CD4-positive, alpha-beta T cell treated with Interleukin-2 at 100 ng/mL for 4 hours (primary cell): ENCODE results near the gene GDPD5.

Source experiments
- DNase-seq: peaks from one replicate; pipeline ENCODE4 v3.0.0-alpha.2; 2020; ENCODE audit warnings: low spot score

GDPD5 gene

DNA sequence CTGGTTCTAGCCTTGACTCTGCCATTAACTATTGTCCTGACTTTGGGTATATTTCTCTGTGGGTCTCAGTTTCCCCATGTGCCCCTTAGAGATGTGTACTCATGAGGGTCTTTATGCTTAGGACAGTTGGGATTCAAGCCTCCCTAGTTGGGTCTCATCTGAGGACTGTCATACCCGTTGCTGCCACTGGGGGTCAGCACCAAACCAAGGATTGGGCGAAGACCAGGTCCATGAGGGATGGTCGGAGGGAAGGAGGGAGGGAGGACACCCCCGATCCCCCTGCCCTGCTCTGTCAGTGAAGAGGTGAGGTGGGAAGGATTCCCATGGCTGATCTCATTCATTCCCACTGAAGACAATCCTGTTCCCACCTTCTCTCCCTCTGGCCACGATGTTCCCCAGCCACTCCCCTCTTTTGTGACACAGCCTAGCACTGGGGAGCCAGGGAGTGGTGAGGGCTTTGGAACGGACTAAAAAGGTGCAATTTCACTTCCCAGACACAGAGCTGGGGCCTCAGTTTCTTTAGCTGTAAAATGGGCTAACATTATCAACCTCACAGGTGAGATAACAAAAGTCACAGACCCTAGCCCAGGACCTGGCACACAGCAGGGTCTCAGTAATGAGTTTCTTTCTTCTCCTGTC, 80.3 kb downstream of the GDPD5 start:
- DNase-seq: peak; percentile 74

- DNase-seq: no peak
These were observed 82.7 kb downstream of the GDPD5 start for GRCh38 chr11:75443043-75443442.

DNA sequence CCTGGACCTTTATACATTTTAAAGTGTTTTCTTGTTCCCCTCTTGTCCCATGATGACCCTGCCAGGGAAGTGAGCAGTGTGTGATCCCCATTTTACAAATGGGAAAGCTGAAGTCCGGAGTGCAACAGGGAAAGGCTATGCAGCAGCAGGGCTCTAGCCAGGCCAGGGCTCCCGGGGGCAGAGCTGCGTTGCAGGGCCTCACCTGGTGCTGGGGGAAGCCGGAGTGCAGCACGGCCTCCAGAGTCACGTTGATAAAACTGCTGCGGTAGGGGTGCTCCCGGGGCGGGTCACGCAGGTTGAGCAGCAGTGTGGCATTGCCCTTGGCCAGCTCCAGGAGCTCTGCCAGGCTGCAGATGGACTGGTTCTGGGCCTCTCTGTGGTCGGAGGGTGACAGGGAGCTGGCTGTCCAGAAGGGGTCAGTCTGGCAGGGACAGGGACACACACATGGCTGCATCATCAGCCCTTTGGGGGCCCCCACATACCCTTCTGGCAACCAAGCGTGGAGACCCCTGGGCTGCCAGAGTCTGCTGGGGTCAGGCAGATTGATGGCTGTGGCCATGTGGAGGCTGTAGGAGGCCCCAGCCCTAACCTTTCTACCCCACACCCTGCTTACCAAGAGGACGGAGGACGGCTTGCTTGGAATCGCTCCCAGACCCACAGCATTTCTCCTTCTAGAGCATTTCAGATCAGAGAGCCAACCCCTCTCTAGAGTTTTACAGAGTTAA, 83.4 kb downstream of the GDPD5 start:
- DNase-seq: no peak

DNA sequence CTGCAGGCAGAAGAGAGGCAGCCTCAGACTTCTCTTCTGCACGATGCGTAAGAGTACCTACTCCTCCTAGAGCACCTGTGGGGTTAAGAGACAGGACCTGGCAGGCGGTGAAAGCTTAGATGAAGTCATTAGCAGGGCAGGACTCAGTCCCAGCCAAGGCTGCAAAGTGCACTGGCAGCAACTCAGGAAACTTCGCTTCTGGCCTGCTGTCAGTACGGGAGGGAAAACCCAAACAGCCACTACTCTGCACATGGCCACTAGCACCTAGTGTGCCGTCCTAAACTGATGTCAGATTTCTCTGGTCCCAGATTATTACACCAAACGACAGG, 84.0 kb downstream of the GDPD5 start:
- DNase-seq: no peak

DNA sequence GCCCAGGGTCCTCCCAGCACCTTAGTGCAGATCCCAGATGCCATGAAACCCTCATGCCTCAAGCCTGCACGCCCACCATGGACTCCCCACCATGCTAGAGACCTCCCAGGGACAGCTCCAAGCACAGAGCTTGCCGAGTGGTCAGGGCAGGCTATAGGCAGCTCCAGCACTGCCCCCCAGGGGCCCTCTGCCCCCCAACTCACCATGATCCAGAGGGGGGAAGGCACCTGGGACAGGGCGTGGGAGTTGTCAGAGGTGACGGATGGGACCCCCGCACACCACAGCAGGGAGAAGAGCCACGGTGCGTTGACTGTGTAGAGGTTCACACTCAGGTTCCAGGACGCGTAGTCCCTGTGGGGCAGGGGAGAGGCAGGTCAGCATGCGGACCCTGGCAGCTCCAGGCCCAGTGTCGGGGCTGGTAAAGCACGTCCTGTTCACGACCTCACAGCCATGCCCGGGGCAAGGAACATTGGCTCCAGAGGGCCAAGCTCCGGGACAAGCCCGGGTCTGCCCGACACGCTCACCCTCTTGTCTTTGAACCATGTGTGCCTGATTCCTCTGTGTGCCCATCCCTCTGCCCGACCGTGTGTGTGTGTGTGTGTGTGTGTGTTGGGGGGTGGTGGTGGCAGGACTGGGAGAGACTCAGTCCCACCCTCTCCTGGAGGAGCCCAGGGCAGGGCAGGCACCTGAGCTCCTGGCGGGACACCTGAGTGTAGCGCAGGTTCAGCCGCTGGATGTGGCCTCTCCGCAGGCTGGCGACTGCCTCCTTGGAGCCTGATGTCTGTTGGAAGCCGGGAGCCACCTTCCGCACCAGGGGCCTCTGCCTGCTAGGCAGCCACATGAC, 84.6 kb downstream of the GDPD5 start:
- no peak for DNase-seq

- DNase-seq: no peak
These were observed 86.1 kb downstream of the GDPD5 start for GRCh38 chr11:75439495-75440120.

- no peak for DNase-seq
These were observed 86.7 kb downstream of the GDPD5 start for GRCh38 chr11:75439026-75439425.

DNA sequence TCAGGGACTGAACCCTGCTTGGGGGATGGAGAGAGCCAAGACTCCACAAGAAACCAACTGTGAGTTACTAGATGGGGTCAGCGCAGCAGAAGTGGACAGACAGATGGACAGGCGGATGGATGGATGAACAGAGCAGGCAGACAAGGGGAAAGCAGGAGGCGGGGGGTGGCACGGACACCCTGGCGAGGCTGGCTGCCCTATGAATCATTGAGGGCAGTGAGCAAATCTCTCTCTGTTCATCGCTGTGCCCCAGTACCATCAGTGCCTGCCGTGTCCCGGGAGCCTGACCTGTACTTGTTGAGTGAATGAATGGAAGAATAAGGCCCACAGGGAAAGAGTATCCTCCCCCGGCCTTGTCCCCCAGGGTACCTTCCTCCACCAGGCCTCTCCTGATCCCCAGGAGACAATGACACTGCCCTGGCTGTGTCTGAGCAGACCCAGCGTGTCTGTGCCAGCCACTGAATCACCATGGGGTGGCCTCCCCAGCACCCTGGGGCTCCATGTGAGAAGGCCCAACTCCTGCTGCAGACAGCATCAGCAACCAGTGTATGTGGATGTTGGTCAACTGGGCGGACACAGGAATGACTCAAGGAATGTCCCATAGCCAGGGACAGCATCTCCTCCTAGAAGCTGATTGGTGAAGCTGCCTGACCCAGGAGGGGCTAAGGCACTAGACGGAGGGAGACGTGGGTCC, 87.6 kb downstream of the GDPD5 start:
- DNase-seq: no peak

- DNase-seq: no peak
These were observed 88.9 kb downstream of the GDPD5 start for GRCh38 chr11:75436806-75437205.

- DNase-seq: no peak
These were observed 90.2 kb downstream of the GDPD5 start for GRCh38 chr11:75435571-75435925.

GRCh38 chr11:75434886-75435570, 90.7 kb downstream of the GDPD5 start:
- no peak for DNase-seq

DNA sequence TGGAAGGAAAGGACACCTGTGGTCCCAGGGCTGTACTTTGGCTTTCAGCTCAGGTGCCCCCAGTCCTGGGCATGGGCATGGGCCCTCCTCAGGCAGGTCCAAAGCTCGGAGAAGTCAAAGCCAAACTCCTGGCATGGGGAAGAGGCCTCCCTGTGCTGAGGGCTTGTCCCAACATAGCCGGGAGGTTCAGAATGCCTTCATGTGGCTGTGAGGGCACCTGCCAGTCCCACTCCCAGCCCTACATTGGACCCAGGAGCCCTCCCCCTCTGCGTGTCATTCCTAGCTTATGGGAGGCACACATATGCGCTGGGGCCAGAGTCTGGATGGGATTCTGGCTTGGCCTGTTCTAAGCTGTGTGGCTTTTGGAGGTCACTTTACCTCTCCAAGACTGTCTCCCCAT, 91.7 kb downstream of the GDPD5 start:
- no peak for DNase-seq

- no peak for DNase-seq
These were observed 92.3 kb downstream of the GDPD5 start for GRCh38 chr11:75433443-75433842.

GRCh38 chr11:75432911-75433321, 92.8 kb downstream of the GDPD5 start, which contains the start of gene KLHL35:
KLHL35 (minus strand) TSS chr11:75433203; CDS start chr11:75430629, 2,574 bp downstream.
- no peak for DNase-seq

DNA sequence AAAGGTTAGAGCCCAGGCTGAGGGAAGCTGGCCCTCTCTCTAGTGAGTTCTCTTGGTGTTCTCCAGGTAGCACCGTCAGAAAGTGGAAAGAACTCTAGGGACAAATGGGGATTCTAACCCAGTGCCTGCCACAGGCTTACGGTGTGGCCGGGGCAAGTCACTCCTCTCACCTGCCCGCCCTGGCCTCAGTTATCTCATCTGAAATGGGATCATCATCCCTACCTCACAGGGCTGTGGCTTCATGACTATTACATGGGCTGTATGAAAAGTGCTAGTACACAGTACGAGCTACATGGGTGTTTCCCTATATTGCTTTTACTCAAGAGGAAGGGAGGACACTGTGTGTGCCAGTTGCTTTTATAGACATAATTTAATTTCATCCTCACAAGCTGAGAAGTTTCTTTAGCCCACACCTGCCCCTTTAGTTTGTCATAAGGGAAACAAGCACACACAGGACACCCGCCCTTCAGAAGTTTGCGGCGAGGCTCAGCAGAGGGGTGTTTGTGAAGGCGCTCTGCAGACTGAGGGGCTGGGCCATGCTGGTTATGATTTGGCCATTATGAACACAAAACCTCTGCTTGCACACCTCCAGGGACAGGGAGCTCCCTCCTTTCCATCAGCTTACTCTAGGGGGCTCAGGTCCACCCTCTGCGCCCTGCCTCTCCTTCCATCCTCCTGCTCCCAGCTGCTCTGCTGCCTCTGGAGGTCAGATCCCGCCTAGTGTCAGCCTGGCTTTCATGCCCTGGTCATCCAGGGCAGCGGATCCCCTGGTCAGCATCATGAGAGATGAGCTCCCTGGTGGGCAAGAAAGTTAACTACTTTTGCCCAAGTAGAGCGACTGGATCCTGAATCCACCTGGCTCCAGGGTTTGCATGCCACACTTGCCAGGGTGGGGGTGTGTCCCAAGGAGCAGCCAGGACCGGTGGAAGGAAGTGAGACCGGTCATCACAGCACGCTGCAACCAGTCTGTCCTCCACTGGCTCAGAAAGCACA, 93.9 kb downstream of the GDPD5 start:
- no peak for DNase-seq

GRCh38 chr11:75430714-75431532, 94.8 kb downstream of the GDPD5 start:
- no peak for DNase-seq

DNA sequence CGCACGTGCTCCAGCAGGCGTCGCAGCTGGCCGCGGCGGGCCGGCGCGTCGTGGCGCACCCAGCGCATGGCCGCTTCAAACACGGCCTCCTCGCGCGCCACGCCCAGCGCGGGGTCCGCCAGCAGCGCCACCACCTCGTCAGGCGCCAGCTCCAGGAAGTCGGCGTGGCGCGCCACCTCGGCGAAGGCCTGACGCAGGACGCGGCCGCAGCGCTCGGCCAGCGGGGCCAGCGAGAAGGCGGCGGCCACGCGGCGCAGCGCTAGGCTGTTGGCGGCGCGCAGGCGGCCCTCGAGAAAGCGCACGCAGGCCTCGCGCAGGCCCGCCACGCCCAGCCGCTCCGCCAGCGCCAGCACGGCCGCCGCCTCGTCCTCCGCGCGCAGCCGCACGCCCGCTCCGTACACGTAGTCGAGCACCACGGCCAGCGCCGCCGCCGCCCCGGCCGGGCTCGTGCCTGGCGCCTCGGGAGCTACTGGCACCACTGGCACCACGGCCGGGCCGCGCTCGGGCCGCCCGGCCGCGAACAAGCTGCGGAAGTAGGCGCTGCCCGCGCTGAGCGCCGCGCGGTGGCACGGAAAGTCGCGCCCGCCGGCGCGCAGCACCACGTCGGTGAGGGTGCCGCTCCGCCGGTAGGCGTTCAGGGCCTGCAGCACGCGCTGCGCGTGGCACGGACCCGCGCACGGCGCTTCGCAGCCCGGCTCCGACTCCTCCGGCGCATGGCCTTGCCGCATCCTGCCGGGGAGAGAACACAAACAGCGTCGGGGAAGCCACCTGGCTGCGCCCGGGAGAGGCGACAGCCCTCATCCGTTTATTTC, 95.6 kb downstream of the GDPD5 start:
- DNase-seq: peak; percentile 64

- no peak for DNase-seq
These were observed 96.2 kb downstream of the GDPD5 start for GRCh38 chr11:75429641-75429901.
